ENCODE measurements around the gene ATOH8.

ATOH8 gene

GRCh38 chr2:85753035-85753524 is 711 bp upstream of the ATOH8 start:
- TF ChIP-seq CTCF (conservative IDR thresholded peaks at IDR 0.05) = no peak
- H3K27ac ChIP-seq = peak overlapping the region; percentile 82; the same call in 1 of the 2 replicates

DNA sequence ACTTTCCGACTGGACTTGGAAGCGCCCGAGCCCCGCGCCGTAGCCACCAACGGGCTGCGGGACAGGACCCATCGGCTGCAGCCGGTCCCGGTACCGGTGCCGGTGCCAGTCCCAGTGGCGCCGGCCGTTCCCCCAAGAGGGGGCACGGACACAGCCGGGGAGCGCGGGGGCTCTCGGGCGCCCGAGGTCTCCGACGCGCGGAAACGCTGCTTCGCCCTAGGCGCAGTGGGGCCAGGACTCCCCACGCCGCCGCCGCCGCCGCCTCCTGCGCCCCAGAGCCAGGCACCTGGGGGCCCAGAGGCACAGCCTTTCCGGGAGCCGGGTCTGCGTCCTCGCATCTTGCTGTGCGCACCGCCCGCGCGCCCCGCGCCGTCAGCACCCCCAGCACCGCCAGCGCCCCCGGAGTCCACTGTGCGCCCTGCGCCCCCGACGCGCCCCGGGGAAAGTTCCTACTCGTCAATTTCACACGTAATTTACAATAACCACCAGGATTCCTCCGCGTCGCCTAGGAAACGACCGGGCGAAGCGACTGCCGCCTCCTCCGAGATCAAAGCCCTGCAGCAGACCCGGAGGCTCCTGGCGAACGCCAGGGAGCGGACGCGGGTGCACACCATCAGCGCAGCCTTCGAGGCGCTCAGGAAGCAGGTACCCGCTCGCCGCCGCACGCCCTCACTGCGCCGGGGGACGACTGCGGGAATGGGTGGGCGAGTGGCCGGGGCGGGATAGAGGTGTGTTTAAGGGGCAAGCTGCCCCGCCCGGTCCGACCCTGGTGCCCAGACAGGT is 713 bp downstream of the ATOH8 start:
- H3K27ac ChIP-seq = peak overlapping the region; percentile 82; the same call in 1 of the 2 replicates
- 0 out of 2 replicates have a peak, but pooled peaks have one; percentile 11 for TF ChIP-seq CTCF (conservative IDR thresholded peaks at IDR 0.05)

DNA sequence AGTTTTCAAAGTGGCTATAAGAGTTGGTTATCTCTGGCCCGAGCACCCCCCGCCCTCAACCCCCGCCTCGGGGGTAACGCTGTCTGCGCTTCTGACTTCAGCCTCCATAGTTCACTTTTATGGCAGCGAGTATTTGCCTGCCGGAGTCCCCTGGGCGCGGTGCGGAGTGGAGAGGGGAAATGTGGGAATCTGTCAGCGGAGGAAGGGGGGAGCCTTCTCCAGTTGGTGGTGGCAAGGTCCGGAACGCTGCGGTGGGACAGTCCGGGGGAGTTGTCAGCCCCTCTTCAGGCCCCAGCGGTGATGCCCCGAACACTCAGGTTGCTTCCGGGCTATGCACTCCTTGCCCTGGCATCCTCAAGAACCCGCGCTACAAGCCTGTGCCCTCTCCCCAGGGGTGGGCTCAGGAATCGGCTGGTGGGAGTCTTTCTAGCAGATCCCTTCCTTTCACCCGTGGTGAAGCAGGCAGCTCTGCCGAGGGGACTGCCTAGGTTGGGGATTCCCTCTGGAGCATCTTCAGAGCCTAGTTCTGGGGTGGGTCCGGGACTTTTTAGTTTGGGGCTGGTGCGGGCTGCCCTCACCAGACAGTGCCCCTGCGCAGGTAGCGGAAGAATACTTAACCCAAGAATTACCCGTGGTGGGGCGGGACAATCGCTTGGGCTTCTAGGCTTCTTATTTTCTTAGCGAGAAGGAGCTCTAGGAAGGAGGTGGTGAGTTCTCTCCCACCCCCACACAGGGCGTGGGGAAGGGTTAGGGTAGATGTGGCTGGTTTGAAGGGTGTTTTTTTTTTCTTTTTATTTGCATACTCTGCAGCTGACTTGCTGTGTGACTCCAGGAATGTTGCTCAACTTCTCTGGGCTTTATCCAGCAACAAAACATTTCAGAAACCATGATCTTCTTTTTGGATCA is 1.6 kb downstream of the ATOH8 start:
- H3K27ac ChIP-seq = peak overlapping the region; percentile 82; the same call in 1 of the 2 replicates
- TF ChIP-seq CTCF (conservative IDR thresholded peaks at IDR 0.05) = no peak

- H3K27ac ChIP-seq = peak overlapping the region; percentile 82
- no peak for TF ChIP-seq CTCF (conservative IDR thresholded peaks at IDR 0.05)
Observed at GRCh38 chr2:85756195-85756594, 2.4 kb downstream of the ATOH8 start.

- H3K27ac ChIP-seq = peak overlapping the region; percentile 82
- no peak for TF ChIP-seq CTCF (conservative IDR thresholded peaks at IDR 0.05)
Observed at GRCh38 chr2:85756822-85757435, 3.1 kb downstream of the ATOH8 start.

DNA sequence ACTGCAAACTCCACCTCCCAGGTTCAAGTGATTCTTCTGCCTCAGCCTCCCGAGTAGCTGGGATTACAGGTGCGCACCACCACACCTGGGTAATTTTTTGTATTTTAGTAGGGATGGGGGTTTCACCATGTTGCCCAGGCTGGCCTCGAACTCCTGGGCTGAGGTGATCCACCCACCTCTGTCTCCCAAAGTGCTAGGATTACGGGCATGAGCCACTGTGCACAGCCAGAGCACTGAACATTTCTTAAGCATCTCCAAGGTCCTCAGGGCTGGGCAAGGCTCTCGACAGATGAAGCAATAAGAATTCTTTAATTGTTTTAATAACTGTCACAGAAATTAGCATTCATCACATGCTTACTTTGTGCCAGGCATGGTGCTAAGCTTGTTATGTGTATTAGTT is 4.1 kb downstream of the ATOH8 start:
- no peak for TF ChIP-seq CTCF (conservative IDR thresholded peaks at IDR 0.05)
- peak overlapping the region; percentile 82 for H3K27ac ChIP-seq

All from VCaP (cell line).